SKM-1 treated with dmso at 0.1 percent for 144 hours (cell line): Measurements from ENCODE around the gene TIMM13.
"Not testable (repeated sequence)": the region's sequence is repeated elsewhere in the genome, so short reads cannot be mapped to it uniquely, and the experiment has no call there.

Experiments
- DNase-seq: peaks from one replicate; lab custom pipeline; 2025; ENCODE audit not compliant: unreplicated experiment; lab: John Stamatoyannopoulos, UW

TIMM13 gene

DNA sequence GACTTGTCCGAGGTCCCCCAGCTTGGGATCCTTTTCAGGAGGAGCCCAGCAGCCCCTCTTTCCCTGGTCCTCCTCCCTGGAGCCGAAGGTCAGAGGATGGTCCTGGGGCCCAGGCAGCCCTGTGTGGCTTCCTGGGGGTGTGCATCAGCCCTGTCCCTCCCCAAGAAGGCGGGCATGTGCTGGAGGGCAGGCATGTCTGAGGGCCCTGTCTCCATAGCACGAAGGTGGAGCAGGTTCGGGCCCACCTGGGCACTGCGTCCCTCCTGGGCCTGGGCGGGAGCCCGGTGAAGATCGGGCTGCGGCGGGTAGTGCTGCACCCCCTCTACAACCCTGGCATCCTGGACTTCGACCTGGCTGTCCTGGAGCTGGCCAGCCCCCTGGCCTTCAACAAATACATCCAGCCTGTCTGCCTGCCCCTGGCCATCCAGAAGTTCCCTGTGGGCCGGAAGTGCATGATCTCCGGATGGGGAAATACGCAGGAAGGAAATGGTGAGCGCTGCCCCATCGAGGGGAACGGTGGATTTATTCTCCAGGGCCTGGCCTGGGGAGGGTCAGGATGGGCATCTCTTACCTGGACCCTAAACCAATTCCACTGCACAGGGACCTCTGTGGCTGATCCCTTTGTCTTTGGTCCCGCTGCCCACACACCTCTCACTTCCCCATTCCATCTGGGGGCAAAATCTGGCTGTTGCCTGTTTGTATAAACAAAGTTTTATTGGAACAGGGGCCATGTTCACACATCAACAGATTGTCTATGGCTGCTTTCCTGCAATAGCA lies 10.9 kb downstream of the TIMM13 start:
- DNase-seq: no peak

DNA sequence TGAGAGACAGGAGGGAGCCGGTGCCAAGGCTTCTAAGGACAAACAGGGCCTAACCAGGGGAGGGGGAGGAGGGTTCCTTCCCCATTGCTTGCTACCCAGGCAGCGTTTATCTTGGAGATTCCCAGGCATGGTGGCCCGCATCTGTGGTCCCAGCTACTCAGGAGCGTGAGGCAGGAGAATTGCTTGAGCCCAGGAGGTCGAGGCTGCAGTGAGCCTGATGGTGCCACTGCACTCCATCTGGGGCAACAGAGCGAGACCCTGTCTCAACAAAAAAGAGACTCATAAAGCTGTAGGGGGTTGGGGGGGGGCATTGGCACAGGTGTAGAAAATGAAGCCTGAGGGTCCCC lies 11.4 kb downstream of the TIMM13 start:
- DNase-seq: no peak

DNA sequence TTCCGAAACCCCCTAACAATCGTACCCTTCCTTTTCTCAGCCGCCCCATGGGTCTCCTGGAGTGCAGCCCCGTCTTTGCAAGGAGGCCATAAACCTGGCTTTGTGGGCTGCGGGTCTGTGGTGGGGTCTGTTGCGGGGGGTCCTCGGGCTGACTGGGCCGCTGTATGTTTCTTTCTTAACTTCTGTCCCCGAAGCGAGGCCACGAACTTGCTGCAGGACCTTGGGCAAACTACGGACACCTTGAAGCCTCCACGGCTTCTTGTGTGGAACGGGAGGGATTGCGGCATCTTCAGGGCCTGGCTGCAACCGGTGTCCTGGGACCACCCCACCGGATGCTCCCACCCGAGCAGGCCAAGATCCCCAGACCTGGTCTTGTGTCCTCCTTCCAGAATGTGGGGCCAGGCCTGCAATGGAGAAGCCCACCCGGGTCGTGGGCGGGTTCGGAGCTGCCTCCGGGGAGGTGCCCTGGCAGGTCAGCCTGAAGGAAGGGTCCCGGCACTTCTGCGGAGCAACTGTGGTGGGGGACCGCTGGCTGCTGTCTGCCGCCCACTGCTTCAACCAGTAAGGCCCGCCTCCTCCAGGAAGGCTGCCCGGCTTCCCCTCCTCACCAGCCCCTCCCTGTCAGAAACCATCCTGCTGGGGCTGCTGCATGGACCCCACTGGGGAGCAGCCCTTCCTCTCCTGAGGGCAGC lies 12.0 kb downstream of the TIMM13 start:
- DNase-seq: no peak

DNA sequence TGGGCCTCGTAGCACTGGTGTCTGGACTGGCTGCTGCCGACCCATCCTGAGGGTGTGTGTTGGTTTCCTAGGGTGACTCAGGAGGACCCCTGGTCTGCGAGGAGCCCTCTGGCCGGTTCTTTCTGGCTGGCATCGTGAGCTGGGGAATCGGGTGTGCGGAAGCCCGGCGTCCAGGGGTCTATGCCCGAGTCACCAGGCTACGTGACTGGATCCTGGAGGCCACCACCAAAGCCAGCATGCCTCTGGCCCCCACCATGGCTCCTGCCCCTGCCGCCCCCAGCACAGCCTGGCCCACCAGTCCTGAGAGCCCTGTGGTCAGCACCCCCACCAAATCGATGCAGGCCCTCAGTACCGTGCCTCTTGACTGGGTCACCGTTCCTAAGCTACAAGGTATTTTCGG lies 13.8 kb downstream of the TIMM13 start:
- DNase-seq: no peak

DNA sequence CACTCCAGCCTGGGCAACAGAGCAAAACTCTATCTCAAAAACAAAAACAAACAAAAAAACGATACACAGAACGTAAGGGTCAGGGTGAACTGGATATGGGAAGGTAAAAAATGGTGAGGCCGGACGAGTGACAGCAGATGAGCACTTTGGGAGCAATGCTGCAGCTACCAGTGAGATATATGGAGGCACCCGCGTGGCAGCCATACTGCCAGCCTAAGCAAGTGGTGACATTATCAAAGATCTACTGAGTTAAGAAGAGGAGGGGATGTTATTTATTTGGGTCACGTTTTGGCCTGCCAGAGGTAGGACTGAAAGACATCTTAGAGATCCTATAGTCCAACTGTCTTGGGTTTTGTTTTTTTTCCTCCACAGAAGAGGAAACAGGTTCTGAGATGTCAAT lies 14.2 kb downstream of the TIMM13 start:
- no peak for DNase-seq

DNA sequence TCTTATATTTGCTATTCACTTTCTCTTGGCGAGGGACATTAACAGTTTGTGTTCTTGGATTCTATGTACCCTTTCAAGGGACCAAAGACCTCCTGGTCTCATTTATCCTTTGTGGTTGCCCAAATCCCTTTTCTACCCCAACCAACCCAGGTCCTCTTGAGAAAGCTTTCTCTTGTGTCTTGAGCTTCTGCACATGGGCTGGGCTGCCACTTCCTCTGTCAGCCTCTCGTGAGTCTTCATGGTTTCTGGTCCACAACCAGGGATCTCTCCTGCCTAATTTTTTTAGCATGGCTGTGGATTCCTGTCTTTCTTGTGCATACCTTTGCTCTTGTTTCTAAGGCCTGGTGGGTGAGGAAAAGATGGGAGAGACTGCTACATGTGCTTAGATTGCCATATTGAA lies 14.9 kb downstream of the TIMM13 start:
- no peak for DNase-seq

DNA sequence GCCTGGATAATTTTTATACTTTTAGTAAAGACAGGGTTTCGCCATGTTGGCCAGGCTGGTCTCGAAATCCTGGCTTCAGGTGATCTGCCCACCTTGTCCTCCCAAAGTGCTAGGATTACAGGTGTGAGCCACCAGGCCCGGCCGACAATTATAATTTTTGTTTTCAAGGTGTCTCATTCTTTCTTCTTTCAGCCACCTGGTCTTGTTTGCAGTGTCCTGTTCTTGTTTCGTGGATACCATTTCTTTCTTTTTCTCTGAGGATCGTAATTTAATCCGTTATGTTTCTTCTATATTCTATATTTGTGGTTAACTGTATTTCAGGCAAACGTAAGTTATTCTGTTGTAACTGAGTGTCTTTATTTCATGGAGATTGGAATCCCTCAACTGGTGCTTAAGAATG lies 15.7 kb downstream of the TIMM13 start:
- no peak for DNase-seq

DNA sequence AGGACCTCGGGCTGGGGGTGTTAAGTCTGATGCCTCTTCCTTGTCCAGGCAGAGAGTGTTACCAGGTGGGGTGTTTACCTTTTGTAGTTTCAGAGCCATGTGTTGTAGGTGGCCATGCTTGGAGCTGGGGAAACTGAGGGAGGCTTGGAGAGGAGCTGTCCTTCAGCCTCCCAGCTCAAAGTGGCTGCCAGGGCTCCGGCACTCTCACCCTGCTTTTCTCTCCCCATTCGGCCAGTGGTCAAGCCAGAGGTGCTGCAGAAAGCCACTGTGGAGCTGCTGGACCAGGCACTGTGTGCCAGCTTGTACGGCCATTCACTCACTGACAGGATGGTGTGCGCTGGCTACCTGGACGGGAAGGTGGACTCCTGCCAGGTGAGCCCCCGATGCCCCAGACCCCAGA lies 17.4 kb downstream of the TIMM13 start:
- no peak for DNase-seq

DNA sequence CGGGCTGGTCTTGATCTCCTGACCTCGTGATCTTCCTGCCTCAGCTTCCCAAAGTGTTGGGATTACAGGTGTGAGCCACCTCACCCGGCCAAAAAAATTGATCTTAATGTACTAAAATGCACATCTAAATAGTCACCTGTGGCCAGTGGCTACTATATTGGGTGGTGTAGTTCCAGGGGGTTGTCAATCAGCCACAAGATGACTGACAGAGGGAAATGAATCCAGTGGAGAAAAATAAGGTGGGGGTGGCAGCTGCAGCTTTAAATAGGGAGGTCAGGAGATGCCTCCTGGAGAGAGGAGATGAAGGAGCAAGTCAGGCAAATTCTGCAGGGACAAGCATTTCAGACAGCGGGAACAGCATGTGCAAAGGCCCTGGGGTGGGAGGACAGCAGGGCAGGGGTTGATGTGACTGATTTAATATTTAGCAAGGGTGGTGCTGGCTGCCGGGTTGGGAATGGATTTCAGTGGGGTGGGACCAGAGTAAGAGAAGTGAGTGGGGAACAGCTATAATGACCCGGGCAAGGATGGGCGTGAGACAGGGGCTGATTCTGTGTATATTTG lies 18.0 kb downstream of the TIMM13 start:
- no peak for DNase-seq

DNA sequence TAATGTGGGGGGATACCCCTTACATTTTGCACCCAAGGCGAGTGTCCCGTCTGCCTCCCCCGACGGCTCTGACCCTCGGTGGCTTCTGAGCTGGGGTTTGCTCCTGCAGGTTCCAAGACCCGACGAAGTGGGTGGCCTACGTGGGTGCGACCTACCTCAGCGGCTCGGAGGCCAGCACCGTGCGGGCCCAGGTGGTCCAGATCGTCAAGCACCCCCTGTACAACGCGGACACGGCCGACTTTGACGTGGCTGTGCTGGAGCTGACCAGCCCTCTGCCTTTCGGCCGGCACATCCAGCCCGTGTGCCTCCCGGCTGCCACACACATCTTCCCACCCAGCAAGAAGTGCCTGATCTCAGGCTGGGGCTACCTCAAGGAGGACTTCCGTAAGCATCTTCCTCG lies 19.1 kb downstream of the TIMM13 start:
- DNase-seq: no peak

DNA sequence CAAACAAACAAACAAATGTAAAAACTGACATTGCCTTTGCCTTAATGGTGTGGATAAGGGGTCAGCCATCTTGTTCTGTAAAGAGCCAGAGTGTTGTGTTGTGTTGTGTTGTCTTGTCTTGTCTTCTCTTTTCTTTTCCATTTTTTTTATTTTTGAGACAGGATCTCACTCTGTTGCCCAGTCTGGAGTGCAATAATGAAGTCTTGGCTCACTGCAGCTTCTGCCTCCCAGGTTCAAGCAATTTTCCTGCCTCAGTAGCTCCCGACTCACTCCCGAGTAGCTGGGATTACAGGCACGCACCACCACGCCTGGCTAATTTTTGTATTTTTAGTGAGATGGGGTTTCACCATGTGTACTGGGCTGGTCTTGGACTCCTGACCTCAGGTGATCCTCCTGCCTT lies 27.8 kb downstream of the TIMM13 start:
- DNase-seq: no peak

DNA sequence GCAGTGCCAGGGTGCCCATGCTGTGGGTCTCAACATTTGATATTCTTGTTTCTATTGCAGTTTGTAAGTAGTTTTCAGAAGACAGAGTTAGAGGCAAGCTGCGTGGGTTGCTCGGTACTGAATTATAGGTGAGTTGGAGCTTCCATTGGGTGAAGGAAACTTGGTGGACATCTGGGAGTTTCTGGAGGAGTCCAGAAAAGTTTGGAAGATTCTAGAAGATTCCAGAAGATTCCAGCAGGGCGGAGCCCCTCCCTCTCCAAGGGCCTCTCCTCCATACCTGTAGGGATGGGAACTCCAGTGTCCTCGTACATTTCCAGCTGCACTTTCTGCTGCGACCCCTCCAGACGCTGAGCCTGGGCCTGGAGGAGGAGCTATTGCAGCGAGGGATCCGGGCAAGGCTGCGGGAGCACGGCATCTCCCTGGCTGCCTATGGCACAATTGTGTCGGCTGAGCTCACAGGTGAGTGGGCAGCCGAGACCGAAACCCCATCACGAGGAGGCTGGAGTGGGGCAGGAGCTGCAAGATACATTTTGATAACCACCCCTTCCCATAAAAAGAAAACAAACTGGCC lies 28.6 kb downstream of the TIMM13 start:
- no peak for DNase-seq

DNA sequence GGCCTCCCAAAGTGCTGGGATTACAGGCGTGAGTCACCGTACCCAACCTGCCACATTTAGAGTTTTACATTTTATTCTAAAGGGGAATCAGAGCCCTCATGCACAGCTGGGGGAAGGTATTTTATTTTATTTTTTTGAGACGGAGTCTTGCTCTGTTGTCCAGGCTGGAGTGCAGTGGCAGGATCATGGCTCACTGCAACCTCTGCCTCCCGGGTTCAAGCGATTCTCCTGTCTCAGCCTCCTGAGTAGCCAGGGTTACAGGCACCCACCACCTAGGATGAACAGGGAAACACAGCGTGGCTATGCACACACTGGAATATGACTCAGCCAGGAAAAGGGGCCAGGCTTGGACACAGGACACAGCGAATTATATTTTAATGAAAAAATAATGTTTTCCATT lies 30.2 kb downstream of the TIMM13 start:
- DNase-seq: not testable (repeated sequence)

DNA sequence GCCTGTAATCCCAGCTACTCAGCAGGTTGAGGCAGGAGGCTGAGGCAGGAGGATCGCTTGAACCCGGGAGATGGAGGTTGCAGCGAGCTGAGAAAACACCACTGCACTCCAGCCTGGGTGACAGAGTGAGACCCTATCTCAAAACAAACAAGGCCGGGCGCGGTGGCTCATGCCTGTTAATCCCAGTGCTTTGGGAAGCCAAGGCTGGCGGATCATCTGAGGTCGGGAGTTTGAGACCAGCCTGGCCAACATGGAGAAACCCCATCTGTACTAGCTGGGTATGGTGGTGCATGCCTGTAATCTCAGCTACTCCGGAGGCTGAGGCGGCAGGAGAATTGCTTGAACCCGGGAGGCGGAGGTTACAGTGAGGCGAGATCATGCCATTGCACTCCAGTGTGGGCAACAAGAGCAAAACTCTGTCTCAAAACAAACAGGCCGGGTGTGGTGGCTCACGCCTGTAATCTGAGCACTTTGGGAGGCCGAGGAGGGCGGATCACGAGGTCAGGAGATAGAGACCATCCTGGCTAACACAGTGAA lies 32.0 kb downstream of the TIMM13 start:
- DNase-seq: not testable (repeated sequence)

DNA sequence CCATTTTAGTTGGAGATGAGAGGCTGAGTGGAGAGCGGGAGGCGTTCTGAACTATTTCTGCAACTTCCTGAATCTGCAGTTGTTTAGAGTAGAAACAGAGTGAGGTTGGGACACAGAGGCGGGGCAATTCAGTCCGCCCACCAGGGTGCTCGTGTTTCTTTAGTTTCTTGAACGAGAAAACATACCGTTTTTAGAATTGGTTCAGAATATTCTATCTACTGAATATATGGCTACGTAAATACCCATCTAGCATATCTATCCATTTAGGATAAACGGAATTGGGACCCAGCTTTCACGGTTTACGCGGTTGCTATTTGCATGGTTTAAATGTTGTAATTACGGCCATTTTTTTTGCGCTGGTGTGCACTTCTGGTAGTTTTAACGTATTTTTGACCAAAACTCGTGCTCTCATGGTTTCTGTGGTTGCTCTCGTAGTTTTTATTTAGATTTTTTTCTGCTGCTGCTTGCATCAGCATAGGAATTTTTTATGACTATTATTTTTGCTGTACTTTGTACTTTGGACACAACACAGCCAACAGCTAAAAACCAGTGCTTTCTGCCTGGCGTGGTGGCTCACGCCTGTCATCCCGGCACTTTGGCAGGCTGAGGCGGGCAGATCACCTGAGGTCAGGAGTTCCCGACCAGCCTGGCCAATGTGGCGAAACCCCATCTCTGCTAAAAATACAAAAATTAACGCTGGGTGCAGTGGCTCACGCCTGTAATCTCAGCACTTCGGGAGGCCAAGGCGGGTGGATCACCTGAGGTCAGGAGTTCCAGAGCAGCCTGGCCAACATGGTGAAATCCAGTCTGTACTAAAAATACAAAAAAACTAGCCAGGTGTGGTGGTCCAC lies 32.7 kb downstream of the TIMM13 start:
- peak; percentile 78 for DNase-seq

DNA sequence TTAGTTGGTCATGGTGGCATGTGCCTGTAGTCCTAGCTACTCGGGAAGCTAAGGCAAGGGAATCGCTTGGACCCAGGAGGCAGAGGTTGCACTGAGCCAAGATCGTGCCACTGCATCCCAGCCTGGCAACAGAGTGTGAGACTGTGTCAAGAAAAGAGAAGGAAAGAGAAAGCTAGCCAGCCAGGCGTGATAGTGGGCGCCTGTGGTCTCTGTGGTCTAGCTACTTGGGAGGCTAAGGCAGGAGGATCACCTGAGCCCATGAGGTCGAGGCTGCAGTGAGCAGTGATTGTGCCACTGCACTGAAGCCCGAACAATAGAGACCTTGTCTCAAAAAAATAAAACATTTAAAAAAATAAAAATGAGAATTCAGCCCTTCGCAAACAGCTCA lies 33.3 kb downstream of the TIMM13 start:
- no peak for DNase-seq

DNA sequence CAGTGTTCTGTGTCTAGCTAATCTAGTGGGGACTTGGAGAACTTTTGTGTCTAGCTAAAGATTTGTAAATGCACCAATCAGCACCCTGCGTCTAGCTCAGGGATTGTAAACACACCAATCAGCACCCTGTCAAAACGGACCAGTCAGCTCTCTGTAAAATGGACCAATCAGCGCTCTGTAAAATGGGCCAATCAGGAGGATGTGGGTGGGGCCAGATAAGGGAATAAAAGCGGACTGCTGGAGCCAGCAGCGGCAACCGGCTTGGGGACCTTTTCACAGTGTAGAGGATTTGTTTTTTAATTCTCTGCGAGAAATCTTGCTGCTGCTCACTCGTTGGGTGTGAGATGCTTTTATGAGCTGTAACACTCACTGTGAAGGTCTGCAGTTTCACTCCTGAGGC lies 34.5 kb downstream of the TIMM13 start:
- DNase-seq: not testable (repeated sequence)

DNA sequence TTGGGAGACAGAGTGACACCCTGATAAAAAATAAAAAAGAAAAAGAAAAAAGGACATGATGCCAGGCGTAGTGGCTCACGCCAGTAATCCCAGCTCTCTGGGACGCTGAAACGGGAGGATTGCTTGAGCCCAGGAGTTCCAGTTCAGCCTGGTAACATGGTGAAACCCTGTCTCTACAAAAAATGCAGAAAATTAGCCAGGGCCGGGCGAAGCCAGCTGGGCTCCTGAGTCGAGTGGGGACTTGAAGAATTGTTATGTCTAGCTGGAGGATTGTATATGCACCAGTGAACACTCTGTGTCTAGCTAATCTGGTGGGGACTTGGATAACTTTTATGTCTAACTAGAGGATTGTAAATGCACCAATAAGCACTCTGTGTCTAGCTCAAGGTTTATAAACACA lies 35.0 kb downstream of the TIMM13 start:
- no peak for DNase-seq

DNA sequence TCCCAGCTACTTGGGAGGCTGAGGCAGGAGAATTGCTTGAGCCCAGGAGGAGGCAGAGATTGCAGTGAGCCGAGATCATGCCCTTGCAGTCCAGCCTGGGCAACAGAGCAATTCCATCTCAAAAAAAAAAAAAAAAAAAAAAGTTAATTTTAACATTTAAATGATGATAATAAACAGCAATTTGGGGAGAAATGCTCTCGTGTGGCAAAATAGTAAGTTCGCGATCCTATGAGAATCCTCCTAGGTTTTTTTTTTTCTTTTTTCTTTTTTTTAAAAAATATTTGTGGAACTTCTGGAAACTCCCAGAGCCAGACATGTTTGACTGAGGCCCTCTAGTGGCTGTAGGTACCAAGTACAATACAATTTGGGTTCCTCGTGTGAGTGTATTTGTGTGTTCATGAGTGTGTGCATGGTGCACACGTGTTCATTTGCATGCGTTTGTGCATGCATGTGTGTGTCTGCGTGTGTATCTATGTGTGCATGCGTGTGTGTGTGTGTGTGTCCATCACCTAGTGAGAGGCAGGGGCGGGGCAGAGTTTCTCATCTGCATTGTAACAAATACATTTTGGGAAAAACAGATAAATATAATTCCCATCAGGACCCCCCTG lies 36.2 kb downstream of the TIMM13 start:
- DNase-seq: peak; percentile 62

DNA sequence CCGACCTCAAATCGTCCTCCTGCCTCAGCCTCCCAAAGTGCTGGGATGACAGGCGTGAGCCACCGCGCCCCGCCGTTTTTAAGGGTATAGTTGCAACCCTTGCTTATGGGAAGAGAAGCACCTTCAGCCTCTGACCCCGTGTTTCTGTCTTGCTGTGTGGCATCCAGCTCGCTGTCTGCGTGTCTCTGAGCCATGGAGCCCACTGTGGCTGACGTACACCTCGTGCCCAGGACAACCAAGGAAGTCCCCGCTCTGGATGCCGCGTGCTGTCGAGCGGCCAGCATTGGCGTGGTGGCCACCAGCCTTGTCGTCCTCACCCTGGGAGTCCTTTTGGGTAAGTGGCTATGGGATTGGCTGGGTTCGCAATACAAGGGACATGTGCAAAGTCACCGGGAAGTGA lies 37.8 kb downstream of the TIMM13 start:
- DNase-seq: no peak
